ENCODE data around the gene AOC1.

DNA sequence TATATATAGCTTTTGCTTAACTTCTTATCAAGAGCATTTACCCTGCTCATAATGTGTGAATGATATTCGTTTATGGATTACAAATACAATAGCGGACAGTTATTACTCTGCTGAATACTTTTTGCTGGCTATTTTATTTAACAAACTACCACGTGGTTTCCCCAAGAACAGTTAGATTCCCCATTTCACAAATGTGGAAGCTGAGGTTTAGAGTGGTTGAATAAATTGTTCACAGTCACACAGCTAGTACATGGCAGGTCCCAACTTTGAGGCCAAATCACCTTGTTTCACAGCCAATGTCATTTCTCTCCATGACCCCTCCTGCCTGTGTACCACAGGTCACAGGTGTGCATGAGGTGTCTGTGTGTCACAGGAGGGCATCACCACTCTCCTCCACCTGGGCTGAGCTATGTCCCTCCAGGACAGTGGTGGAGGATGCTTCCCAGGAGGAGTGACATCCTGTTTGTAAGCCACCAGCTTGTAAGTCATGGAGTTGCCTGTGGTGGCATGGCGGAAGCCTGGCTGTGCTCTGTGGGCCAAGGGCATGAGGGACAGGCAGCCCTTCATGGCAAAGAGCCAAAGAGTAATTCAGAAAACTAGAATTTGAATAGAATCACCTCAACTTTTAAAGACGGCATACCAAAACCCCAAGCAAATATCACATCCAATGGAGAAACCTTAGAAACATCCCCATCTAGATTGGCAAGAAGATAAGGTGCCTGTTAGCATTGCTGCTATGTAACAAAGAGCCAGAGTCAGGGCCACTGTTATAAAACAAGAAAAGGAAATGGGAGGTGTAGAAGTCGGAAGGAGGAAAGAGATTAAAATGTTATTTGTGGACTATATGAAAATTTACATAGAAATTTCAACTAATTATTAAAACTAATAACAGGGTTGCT, 51.9 kb downstream of the AOC1 start:
- TF ChIP-seq CTCF (tag by site-specific recombination; IDR thresholded peaks at IDR 0.05) = no peak
- TF ChIP-seq ZNF654 (tag by site-specific recombination; IDR thresholded peaks at IDR 0.05; ENCODE audit: low read depth) = no peak
- no peak for TF ChIP-seq GLI4 (tag by site-specific recombination; IDR thresholded peaks at IDR 0.05)
- TF ChIP-seq, protein P1, sequence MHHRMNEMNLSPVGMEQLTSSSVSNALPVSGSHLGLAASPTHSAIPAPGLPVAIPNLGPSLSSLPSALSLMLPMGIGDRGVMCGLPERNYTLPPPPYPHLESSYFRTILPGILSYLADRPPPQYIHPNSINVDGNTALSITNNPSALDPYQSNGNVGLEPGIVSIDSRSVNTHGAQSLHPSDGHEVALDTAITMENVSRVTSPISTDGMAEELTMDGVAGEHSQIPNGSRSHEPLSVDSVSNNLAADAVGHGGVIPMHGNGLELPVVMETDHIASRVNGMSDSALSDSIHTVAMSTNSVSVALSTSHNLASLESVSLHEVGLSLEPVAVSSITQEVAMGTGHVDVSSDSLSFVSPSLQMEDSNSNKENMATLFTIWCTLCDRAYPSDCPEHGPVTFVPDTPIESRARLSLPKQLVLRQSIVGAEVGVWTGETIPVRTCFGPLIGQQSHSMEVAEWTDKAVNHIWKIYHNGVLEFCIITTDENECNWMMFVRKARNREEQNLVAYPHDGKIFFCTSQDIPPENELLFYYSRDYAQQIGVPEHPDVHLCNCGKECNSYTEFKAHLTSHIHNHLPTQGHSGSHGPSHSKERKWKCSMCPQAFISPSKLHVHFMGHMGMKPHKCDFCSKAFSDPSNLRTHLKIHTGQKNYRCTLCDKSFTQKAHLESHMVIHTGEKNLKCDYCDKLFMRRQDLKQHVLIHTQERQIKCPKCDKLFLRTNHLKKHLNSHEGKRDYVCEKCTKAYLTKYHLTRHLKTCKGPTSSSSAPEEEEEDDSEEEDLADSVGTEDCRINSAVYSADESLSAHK (tag by site-specific recombination; IDR thresholded peaks at IDR 0.05) = no peak
- TF ChIP-seq ZBTB21 (tag by site-specific recombination; IDR thresholded peaks at IDR 0.05) = no peak
- TF ChIP-seq, protein P2, sequence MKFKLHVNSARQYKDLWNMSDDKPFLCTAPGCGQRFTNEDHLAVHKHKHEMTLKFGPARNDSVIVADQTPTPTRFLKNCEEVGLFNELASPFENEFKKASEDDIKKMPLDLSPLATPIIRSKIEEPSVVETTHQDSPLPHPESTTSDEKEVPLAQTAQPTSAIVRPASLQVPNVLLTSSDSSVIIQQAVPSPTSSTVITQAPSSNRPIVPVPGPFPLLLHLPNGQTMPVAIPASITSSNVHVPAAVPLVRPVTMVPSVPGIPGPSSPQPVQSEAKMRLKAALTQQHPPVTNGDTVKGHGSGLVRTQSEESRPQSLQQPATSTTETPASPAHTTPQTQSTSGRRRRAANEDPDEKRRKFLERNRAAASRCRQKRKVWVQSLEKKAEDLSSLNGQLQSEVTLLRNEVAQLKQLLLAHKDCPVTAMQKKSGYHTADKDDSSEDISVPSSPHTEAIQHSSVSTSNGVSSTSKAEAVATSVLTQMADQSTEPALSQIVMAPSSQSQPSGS (tag by site-specific recombination; IDR thresholded peaks at IDR 0.05; ENCODE audit: low read depth) = no peak
- TF ChIP-seq KLF16 (tag by site-specific recombination; IDR thresholded peaks at IDR 0.05) = no peak
- TF ChIP-seq, protein P3, sequence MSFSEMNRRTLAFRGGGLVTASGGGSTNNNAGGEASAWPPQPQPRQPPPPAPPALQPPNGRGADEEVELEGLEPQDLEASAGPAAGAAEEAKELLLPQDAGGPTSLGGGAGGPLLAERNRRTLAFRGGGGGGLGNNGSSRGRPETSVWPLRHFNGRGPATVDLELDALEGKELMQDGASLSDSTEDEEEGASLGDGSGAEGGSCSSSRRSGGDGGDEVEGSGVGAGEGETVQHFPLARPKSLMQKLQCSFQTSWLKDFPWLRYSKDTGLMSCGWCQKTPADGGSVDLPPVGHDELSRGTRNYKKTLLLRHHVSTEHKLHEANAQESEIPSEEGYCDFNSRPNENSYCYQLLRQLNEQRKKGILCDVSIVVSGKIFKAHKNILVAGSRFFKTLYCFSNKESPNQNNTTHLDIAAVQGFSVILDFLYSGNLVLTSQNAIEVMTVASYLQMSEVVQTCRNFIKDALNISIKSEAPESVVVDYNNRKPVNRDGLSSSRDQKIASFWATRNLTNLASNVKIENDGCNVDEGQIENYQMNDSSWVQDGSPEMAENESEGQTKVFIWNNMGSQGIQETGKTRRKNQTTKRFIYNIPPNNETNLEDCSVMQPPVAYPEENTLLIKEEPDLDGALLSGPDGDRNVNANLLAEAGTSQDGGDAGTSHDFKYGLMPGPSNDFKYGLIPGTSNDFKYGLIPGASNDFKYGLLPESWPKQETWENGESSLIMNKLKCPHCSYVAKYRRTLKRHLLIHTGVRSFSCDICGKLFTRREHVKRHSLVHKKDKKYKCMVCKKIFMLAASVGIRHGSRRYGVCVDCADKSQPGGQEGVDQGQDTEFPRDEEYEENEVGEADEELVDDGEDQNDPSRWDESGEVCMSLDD (tag by site-specific recombination; IDR thresholded peaks at IDR 0.05) = no peak
- TF ChIP-seq, protein P4, sequence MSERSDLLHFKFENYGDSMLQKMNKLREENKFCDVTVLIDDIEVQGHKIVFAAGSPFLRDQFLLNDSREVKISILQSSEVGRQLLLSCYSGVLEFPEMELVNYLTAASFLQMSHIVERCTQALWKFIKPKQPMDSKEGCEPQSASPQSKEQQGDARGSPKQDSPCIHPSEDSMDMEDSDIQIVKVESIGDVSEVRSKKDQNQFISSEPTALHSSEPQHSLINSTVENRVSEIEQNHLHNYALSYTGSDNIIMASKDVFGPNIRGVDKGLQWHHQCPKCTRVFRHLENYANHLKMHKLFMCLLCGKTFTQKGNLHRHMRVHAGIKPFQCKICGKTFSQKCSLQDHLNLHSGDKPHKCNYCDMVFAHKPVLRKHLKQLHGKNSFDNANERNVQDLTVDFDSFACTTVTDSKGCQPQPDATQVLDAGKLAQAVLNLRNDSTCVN (tag by site-specific recombination; optimal IDR thresholded peaks at IDR 0.05) = no peak
- no peak for TF ChIP-seq BCL11B (tag by site-specific recombination; IDR thresholded peaks at IDR 0.05; ENCODE audit: low read depth)
- TF ChIP-seq ZNF639 (tag by site-specific recombination; IDR thresholded peaks at IDR 0.05) = no peak
- no peak for TF ChIP-seq ZNF473 (tag by site-specific recombination; IDR thresholded peaks at IDR 0.05)
